HepG2 (cell line): ENCODE data around the gene SNED1. TPM values are rescaled to one million over a fixed set of nuclear protein-coding genes. Genes with fewer than 3 reads are reported as not detected.
A peak's percentile ranks its signal among the peaks of the same experiment; 100 is the strongest.

Experiments
- ATAC-seq: fragments of 200-7000 bp; cut with Tn5 transposase; 3 replicates; pipeline ENCODE4 v1.9.1; 2020; ENCODE audit warnings: mild to moderate bottlenecking, moderate library complexity
- BruUV-seq: library from RNA; stranded (reverse); fragments of 400-500 nt; replicated peaks from 2 replicates; lab custom pipeline; 2021; lab: Mats Ljungman, UMichigan
- CTCF ChIA-PET: fragments of 300-600 bp; formaldehyde crosslinking; extraction: SDS; loops from one replicate; lab custom pipeline; 2021; ENCODE audit warnings: low total read pairs, inconsistent platforms, low intra/inter-chr PET ratio; lab: Yijun Ruan, JAX
- POLR2A ChIA-PET: fragments of 350-600 bp; sonication (Branson Sonifier 250); formaldehyde crosslinking; loops from one replicate; lab custom pipeline; 2020; ENCODE audit warnings: antibody characterized with exemption, inconsistent platforms; lab: Yijun Ruan, JAX
- DNase-seq: peaks from one replicate; pipeline ENCODE4 v3.0.0-alpha.2; 2015; ENCODE audit warnings: low spot score
- FAIRE-seq: peaks from 3 replicates; lab custom pipeline; 2011; peaks lifted over from hg19 to GRCh38; lab: Jason Lieb, UNC
- H2AFZ ChIP-seq: one replicate; pipeline ENCODE4 v1.6.1; 2011; ENCODE audit warnings: low read length, inconsistent platforms
- H3K27ac ChIP-seq: fragments of 300-600 bp; 3 replicates; pipeline ENCODE4 v1.8.0; 2011; ENCODE audit warnings: mixed run types, mild to moderate bottlenecking, mixed read lengths, low read length, inconsistent platforms; ENCODE audit not compliant: insufficient read depth; ENCODE audit errors: extremely low read length
- H3K27me3 ChIP-seq, 2 experiments: fragments of 200-600 bp in 1 of 2; 2 replicates in 1 of 2; 3 replicates in 1 of 2; pipeline versions ENCODE4 v1.6.0 to v1.8.0; 2011; ENCODE audit warnings: low read length in 2 of 2, mild to moderate bottlenecking in 2 of 2, moderate library complexity in 2 of 2, inconsistent platforms in 1 of 2; ENCODE audit not compliant: insufficient read depth in 2 of 2, control insufficient read depth in 1 of 2
- H3K36me3 ChIP-seq, 2 experiments: fragments of 200-600 bp in 1 of 2; replicated peaks in 1 of 2; 2 replicates in 1 of 2; 3 replicates in 1 of 2; pipeline versions ENCODE4 v1.5.1 to v1.8.0; 2011; ENCODE audit warnings: low read length in 2 of 2, inconsistent platforms in 1 of 2; ENCODE audit not compliant: insufficient read depth in 2 of 2, control insufficient read depth in 1 of 2
- H3K4me1 ChIP-seq: 2 replicates; pipeline ENCODE4 v1.5.1; 2012; ENCODE audit warnings: low read length, inconsistent platforms; ENCODE audit not compliant: insufficient read depth
- H3K4me2 ChIP-seq: 2 replicates; pipeline ENCODE4 v1.6.0; 2011; ENCODE audit warnings: low read depth, low read length, inconsistent platforms
- H3K4me3 ChIP-seq, 3 experiments: fragments of 200-600 bp in 1 of 3; sonication (generic), shearing (Covaris generic) in 1 of 3; replicated peaks in 1 of 3; 2 replicates each; pipeline ENCODE4 v1.5.1; 2011 to 2016; ENCODE audit warnings: low read length in 3 of 3, inconsistent platforms in 2 of 3, low read depth in 2 of 3, mild to moderate bottlenecking in 2 of 3, control low read depth in 1 of 3, mixed read lengths in 1 of 3; ENCODE audit not compliant: insufficient read depth in 1 of 3
- H3K79me2 ChIP-seq: one replicate; pipeline ENCODE4 v1.6.1; 2011; ENCODE audit warnings: low read length, inconsistent platforms; ENCODE audit not compliant: insufficient read depth
- H3K9ac ChIP-seq: 2 replicates; pipeline ENCODE4 v1.6.0; 2011; ENCODE audit warnings: mild to moderate bottlenecking, low read depth, low read length, inconsistent platforms; ENCODE audit not compliant: insufficient read depth
- H3K9me3 ChIP-seq: 2 replicates; pipeline ENCODE4 v1.5.1; 2012; ENCODE audit warnings: mild to moderate bottlenecking, low read length
- H4K20me1 ChIP-seq: 2 replicates; pipeline ENCODE4 v1.6.0; 2011; ENCODE audit warnings: inconsistent platforms, mild to moderate bottlenecking, low read length, moderate library complexity; ENCODE audit not compliant: insufficient read depth
- HOMEZ ChIP-seq: IDR thresholded peaks from 2 replicates; pipeline ENCODE4 v1.6.1; 2016; ENCODE audit warnings: low read depth
- PRDM15 ChIP-seq: sonication (generic); formaldehyde crosslinking; IDR thresholded peaks from 2 replicates; pipeline ENCODE4 v1.4.0; 2020; ENCODE audit warnings: missing genetic modification reagents
- RBM22 ChIP-seq: fragments of 200-400 bp; formaldehyde crosslinking; optimal IDR thresholded peaks from 2 replicates; pipeline ENCODE3; 2017; ENCODE audit warnings: mild to moderate bottlenecking, low read length, moderate library complexity
- ZNF496 ChIP-seq: sonication (generic); formaldehyde crosslinking; IDR thresholded peaks from 2 replicates; pipeline ENCODE4 v1.8.1; 2023; ENCODE audit warnings: mild to moderate bottlenecking, moderate library complexity, missing genetic modification reagents; ENCODE audit not compliant: insufficient replicate concordance
- ZNF530 ChIP-seq: sonication (generic); formaldehyde crosslinking; IDR thresholded peaks from 2 replicates; pipeline ENCODE4 v1.5.0; 2020; ENCODE audit warnings: low read depth, mild to moderate bottlenecking, missing genetic modification reagents
- ZNF839 ChIP-seq: sonication (generic); formaldehyde crosslinking; IDR thresholded peaks from 2 replicates; pipeline ENCODE4 v1.4.0; 2020; ENCODE audit warnings: missing genetic modification reagents, mild to moderate bottlenecking, borderline replicate concordance
- WGBS: methylation state at CpG from one replicate; pipeline ENCODE4 v1.1.6; 2017; ENCODE audit warnings: low lambda C conversion rate; 5-methylcytosine and 5-hydroxymethylcytosine counted together
- in situ Hi-C: cut with HindIII; loops from 2 replicates; pipeline ENCODE4 v1.10.0; 2017; ENCODE audit warnings: low pct_unique_long_range_greater_than_20kb; ENCODE audit not compliant: extremely low pct_ligation_motif_present
- intact Hi-C: fragments of 100-400 bp; cut with micrococcal nuclease; formaldehyde crosslinking; loops from one replicate; pipeline ENCODE4 v1.10.0; 2022; ENCODE audit not compliant: unreplicated experiment
- polyA plus RNA-seq, 8 experiments: library from polyadenylated mRNA; depleted of rRNA in 3 of 8; stranded (reverse) in 7 of 8; unstranded in 1 of 8; fragments of >200 nt; fragmentation: Illumina TruSeq in 4 of 8; extraction: Trizol in 4 of 8; gene quantifications; 2 replicates each; pipeline versions ENCODE4 v1.2.1 to v1.2.3, GENCODE V29; 2011 to 2016; ENCODE audit warnings: low read depth in 4 of 8, missing spikeins in 1 of 8, mixed read lengths in 1 of 8; ENCODE audit not compliant: insufficient read depth in 1 of 8
- total RNA-seq, 5 experiments: library from RNA; depleted of rRNA; stranded (reverse); fragments of >200 nt; fragmentation: Illumina TruSeq; extraction: Trizol; gene quantifications; 2 replicates each; pipeline ENCODE4 v1.2.3, GENCODE V29; 2016; ENCODE audit warnings: low read depth in 1 of 5

The SNED1 gene
- total and polyA plus RNA-seq, 2 of the 13 experiments (the other 11 are each of a cell fraction or from before 2014, with no cell fraction given): 0.15 to 0.65 TPM

- TF ChIP-seq ZNF839 (CRISPR knock-in tag) (no peak), RBM22 (no peak), HOMEZ (CRISPR knock-in tag) (peak; percentile 45; the same call in 1 of the 2 replicates), ZNF496 (no peak), PRDM15 (CRISPR knock-in tag) (no peak), ZNF530 (CRISPR knock-in tag) (no peak)
- TF ChIP-seq, all 625 proteins: peak for 1
- ChIA-PET POLR2A (no interaction called here), CTCF (no interaction called here)
- no peak for DNase-seq
- H3K4me1 ChIP-seq: peaks cover 12% of the 10 kb centered on the region
- in situ Hi-C loops: no loop called here
- H4K20me1 ChIP-seq: no peaks in the 10 kb centered on the region
- WGBS: 63% methylated on average over 20 of the region's 20 CpGs
- no peak overlapping the region for H3K4me2 ChIP-seq
- no peaks in the 10 kb centered on the region; a peak in 1 of 5 replicates for H3K27me3 ChIP-seq
- no TSS peak for BruUV-seq
- no peak for ATAC-seq
- H3K9me3 ChIP-seq: peaks cover 8% of the 10 kb centered on the region
- FAIRE-seq: no peak
- intact Hi-C loops: no loop called here
- H2AFZ ChIP-seq: no peak overlapping the region
- no peaks in the 10 kb centered on the region for H3K79me2 ChIP-seq
- H3K4me3 ChIP-seq: no peak overlapping the region
- no peak overlapping the region for H3K9ac ChIP-seq
- H3K27ac ChIP-seq: no peak overlapping the region
- H3K36me3 ChIP-seq: no peaks in the 10 kb centered on the region
These were observed 33.2 kb downstream of the SNED1 start for GRCh38 chr2:241031436-241032165.
